ENCODE measurements around the gene ALOX12B.

DNA sequence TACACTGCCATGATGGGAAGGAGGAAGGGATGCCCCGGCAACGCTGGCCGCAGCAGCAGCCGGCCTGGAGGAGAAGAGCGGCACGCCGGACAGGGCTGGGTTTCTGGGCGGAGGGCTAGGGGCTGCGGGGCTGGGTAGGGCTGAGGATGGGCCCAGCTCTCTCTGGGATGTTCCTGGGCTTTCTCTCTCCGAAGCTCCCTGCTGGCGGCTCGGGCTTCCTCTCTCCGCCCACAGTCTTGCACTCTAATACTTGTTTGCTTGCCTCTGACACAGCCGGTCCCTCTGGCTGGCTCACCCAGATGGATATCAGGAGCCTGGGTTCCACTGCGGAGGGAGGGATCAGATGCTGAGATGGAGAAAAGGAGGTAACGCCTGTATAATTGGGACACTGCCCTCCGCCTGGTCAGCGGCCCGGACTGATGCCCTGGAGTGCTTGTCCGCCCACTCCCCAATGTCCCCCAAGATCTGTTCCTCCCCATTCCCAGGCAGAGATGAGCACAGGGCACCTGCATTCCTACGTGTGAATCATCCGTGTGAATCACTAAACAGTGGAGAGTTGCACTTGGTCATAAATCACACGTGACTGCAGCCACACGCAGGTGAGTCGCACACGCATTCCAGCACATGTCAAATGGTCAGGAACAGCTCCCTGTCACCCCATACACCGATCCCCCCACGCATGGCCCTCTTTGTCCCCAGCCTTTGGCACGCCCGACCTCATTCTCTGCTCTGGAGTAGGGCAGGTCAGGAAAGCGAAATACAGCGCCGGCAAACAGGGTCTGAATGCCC lies 30.7 kb upstream of the ALOX12B start, which contains the start of gene ALOXE3:
- no peak for TF ChIP-seq RFX5 (IDR thresholded peaks at IDR 0.05; ENCODE audit: low read length)
- TF ChIP-seq JUND (IDR thresholded peaks at IDR 0.05), result no peak; the same call in 1 of the 2 replicates
- TF ChIP-seq, protein P1, sequence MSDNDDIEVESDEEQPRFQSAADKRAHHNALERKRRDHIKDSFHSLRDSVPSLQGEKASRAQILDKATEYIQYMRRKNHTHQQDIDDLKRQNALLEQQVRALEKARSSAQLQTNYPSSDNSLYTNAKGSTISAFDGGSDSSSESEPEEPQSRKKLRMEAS (IDR thresholded peaks at IDR 0.05; ENCODE audit: low read depth), result no peak
- TF ChIP-seq, protein P2, sequence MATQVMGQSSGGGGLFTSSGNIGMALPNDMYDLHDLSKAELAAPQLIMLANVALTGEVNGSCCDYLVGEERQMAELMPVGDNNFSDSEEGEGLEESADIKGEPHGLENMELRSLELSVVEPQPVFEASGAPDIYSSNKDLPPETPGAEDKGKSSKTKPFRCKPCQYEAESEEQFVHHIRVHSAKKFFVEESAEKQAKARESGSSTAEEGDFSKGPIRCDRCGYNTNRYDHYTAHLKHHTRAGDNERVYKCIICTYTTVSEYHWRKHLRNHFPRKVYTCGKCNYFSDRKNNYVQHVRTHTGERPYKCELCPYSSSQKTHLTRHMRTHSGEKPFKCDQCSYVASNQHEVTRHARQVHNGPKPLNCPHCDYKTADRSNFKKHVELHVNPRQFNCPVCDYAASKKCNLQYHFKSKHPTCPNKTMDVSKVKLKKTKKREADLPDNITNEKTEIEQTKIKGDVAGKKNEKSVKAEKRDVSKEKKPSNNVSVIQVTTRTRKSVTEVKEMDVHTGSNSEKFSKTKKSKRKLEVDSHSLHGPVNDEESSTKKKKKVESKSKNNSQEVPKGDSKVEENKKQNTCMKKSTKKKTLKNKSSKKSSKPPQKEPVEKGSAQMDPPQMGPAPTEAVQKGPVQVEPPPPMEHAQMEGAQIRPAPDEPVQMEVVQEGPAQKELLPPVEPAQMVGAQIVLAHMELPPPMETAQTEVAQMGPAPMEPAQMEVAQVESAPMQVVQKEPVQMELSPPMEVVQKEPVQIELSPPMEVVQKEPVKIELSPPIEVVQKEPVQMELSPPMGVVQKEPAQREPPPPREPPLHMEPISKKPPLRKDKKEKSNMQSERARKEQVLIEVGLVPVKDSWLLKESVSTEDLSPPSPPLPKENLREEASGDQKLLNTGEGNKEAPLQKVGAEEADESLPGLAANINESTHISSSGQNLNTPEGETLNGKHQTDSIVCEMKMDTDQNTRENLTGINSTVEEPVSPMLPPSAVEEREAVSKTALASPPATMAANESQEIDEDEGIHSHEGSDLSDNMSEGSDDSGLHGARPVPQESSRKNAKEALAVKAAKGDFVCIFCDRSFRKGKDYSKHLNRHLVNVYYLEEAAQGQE (IDR thresholded peaks at IDR 0.05; ENCODE audit: low read depth, low read length), result no peak
- TF ChIP-seq TAF1 (IDR thresholded peaks at IDR 0.05; ENCODE audit: borderline replicate concordance, low read depth, low read length), result no peak
- TF ChIP-seq EZH2phosphoT487 (IDR thresholded peaks at IDR 0.05; ENCODE audit: borderline replicate concordance, low read depth), result no peak
- TF ChIP-seq POLR2AphosphoS5 (IDR thresholded peaks at IDR 0.05; ENCODE audit: low read depth, low read length), result peak; percentile 24; the same call in 1 of the 2 replicates
- no peak for TF ChIP-seq TEAD4 (IDR thresholded peaks at IDR 0.05; ENCODE audit: borderline replicate concordance, insufficient read depth)
- TF ChIP-seq YY1 (IDR thresholded peaks at IDR 0.05; ENCODE audit: low read depth), result no peak
